HEK293T (cell line): Measurements from ENCODE around the gene ADAMTS8.

Source experiments
- CTCF ChIA-PET: fragments of 350-600 bp; formaldehyde crosslinking; extraction: SDS; loops from one replicate; lab custom pipeline; 2021; ENCODE audit warnings: antibody characterized with exemption, inconsistent platforms; lab: Yijun Ruan, JAX
- POLR2A ChIA-PET: fragments of 350-600 bp; formaldehyde crosslinking; extraction: SDS; loops from one replicate; lab custom pipeline; 2020; ENCODE audit warnings: antibody characterized with exemption, inconsistent platforms; lab: Yijun Ruan, JAX
- DNase-seq: peaks from one replicate; pipeline ENCODE4 v3.0.0; 2012; ENCODE audit warnings: mixed read lengths; ENCODE audit errors: extremely low spot score
- ARNT ChIP-seq: fragments of 450-650 bp; IDR thresholded peaks from 2 replicates; pipeline ENCODE4 v1.6.1; 2017; ENCODE audit warnings: mild to moderate bottlenecking
- BHLHE40 ChIP-seq: fragments of 450-650 bp; IDR thresholded peaks from 2 replicates; pipeline ENCODE4 v1.6.1; 2016; ENCODE audit warnings: mild to moderate bottlenecking, moderate library complexity, borderline replicate concordance
- CTBP1 ChIP-seq: fragments of 450-650 bp; IDR thresholded peaks from 2 replicates; pipeline ENCODE4 v1.6.1; 2016; ENCODE audit warnings: borderline replicate concordance
- ELF4 ChIP-seq: fragments of 450-650 bp; IDR thresholded peaks from 2 replicates; pipeline ENCODE4 v1.6.1; 2017; ENCODE audit warnings: antibody characterized with exemption
- FOXA1 ChIP-seq: fragments of 450-650 bp; IDR thresholded peaks from 2 replicates; pipeline ENCODE4 v1.6.1; 2016; ENCODE audit warnings: mild to moderate bottlenecking
- FOXK2 ChIP-seq: fragments of 450-650 bp; IDR thresholded peaks from 2 replicates; pipeline ENCODE4 v1.6.1; 2016; ENCODE audit warnings: mild to moderate bottlenecking
- FOXM1 ChIP-seq: fragments of 450-650 bp; IDR thresholded peaks from 2 replicates; pipeline ENCODE4 v1.6.1; 2017; ENCODE audit warnings: mild to moderate bottlenecking, borderline replicate concordance
- HDGF ChIP-seq: fragments of 450-650 bp; IDR thresholded peaks from 2 replicates; pipeline ENCODE4 v1.6.1; 2017; ENCODE audit warnings: antibody characterized with exemption, borderline replicate concordance
- L3MBTL2 ChIP-seq: fragments of 450-650 bp; conservative IDR thresholded peaks from 2 replicates; pipeline ENCODE4 v1.6.1; 2016; ENCODE audit warnings: mild to moderate bottlenecking
- LEF1 ChIP-seq: fragments of 450-650 bp; IDR thresholded peaks from 2 replicates; pipeline ENCODE4 v1.6.1; 2017; ENCODE audit warnings: mild to moderate bottlenecking, borderline replicate concordance
- NFRKB ChIP-seq: fragments of 450-650 bp; IDR thresholded peaks from 2 replicates; pipeline ENCODE4 v1.6.1; 2016; ENCODE audit warnings: mild to moderate bottlenecking, moderate library complexity
- SP1 ChIP-seq: fragments of 450-650 bp; IDR thresholded peaks from 2 replicates; pipeline ENCODE4 v1.6.1; 2017
- SUZ12 ChIP-seq: fragments of 450-650 bp; IDR thresholded peaks from 2 replicates; pipeline ENCODE4 v1.6.1; 2016; ENCODE audit warnings: mild to moderate bottlenecking
- TARDBP ChIP-seq: fragments of 450-650 bp; IDR thresholded peaks from 2 replicates; pipeline ENCODE4 v1.6.1; 2016
- ZNF384 ChIP-seq: fragments of 450-650 bp; IDR thresholded peaks from 2 replicates; pipeline ENCODE4 v1.6.1; 2016
- TF ChIP-seq, protein P1 (sequence below): fragments of 450-650 bp; IDR thresholded peaks from 2 replicates; pipeline ENCODE4 v1.6.1; 2016

The ADAMTS8 gene

DNA sequence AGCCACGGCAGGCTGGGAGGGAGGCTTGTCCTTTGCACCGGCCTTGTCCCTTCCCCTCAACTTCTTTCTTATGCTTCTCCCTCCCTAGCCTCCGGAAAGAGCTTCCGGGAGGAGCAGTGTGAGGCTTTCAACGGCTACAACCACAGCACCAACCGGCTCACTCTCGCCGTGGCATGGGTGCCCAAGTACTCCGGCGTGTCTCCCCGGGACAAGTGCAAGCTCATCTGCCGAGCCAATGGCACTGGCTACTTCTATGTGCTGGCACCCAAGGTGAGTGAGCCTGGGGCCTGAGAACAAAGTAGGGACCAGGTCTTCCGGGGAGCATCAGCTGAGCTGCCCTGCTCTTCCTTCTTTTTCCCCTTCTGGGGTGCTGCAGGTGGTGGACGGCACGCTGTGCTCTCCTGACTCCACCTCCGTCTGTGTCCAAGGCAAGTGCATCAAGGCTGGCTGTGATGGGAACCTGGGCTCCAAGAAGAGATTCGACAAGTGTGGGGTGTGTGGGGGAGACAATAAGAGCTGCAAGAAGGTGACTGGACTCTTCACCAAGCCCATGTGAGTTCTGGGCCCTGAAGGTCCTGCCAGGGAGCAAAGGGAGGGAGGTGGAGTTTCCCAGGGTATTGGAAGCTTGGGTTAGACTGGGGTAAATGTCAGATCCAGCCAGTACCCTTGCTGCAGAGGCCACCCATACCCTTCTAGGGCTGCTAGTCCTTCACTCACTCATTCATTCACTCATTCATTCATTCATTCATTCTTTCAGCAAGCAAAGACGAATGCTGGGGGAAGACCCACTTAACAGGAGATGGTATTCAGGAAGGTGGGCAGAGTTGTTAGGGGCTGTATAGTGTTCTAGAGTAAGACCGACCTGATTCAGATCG, 42.7 kb upstream of the ADAMTS8 start:
- TF ChIP-seq HDGF (no peak), FOXA1 (no peak), ARNT (no peak), ZNF384 (no peak)
- CTCF ChIA-PET: no interaction called here
- POLR2A ChIA-PET: no interaction called here
- DNase-seq: no peak

DNA sequence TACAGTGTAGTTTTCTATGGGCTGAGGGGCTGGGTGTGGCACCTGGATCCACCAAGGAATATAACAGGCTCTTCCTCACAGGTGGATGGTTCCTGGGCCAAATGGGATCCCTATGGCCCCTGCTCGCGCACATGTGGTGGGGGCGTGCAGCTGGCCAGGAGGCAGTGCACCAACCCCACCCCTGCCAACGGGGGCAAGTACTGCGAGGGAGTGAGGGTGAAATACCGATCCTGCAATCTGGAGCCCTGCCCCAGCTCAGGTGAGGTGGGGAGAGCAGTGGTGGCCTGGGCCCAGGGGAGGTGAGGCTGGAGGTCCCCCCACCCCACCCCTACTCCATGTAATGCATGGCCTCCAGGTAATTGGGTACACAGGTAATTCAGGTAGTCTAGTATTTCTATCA, 40.8 kb upstream of the ADAMTS8 start:
- no peak for DNase-seq
- ChIA-PET CTCF (interaction anchor here (0.6 kb wide), 1 partner anchor 37 kb away, joined by 3 read pairs; no protein-coding TSS in a partner anchor), POLR2A (no interaction called here)
- TF ChIP-seq, protein P1, sequence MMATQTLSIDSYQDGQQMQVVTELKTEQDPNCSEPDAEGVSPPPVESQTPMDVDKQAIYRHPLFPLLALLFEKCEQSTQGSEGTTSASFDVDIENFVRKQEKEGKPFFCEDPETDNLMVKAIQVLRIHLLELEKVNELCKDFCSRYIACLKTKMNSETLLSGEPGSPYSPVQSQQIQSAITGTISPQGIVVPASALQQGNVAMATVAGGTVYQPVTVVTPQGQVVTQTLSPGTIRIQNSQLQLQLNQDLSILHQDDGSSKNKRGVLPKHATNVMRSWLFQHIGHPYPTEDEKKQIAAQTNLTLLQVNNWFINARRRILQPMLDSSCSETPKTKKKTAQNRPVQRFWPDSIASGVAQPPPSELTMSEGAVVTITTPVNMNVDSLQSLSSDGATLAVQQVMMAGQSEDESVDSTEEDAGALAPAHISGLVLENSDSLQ: no peak
- TF ChIP-seq TARDBP (no peak), ZNF384 (no peak), SUZ12 (no peak), FOXK2 (no peak), FOXA1 (no peak), LEF1 (no peak), HDGF (no peak), FOXM1 (no peak), CTBP1 (no peak), SP1 (no peak), ARNT (no peak), NFRKB (no peak), ELF4 (no peak), L3MBTL2 (no peak), BHLHE40 (no peak)

DNA sequence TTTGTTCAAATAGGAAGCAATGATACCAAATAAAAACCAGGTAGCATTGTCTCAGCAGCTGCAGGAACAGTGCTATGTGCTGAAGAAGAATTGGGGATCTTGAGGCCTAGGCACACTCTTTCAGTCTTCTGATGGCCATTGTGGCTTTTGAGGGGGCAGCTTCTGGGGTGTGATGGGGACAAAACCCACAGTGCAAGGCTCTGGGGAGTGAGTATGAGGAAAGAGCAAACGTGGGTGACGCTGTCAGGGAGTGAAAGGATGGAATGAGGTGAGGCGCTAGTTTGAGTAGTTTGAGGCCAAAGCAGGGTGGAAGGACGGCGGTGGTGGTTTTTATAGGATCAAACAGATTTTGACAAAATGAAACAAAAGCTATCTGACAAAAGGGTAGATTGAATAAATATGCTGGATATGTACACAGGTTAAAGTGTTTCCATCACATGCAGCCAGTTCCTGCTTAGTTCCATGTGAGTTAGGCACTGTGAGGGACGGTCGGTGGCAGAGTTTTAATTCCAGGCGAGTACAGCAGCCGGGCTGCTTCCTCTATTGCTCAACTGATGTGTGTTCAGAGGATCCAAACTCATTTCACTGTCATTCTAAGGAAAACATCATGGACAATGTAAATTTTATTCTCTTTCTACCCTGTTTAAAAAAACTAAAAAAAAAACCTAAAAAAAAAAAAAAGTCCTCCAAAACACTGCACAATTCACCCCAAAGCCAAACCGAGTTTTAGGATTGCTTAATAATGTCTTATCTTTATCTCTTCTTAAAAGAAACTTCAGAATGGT, 38.9 kb upstream of the ADAMTS8 start:
- no peak for DNase-seq
- ChIA-PET POLR2A (no interaction called here), CTCF (no interaction called here)
- TF ChIP-seq BHLHE40: no peak
- TF ChIP-seq ELF4: no peak
- TF ChIP-seq LEF1: no peak
- no peak for TF ChIP-seq TARDBP
- TF ChIP-seq SP1: no peak
- no peak for TF ChIP-seq SUZ12
- TF ChIP-seq L3MBTL2: no peak

DNA sequence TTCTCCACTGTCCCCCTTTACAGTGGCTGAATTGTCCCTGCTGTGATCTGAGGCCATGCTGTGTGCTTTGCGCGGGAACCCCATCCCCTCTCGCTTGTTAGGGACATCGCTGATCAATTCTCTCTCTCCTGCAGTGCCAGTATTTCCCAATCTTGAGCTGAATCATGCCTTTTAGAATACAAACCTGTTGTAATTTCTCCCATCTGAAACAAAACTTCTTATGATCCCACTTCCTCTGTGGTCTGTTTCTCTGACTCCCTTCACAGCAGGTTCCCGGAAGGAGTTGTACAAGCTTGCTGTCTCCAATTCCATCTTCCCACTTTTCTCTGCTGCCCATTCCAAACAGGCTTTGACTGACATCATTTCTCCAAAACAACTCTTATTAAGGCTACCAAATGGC, 36.9 kb upstream of the ADAMTS8 start:
- TF ChIP-seq ELF4 (no peak), CTBP1 (no peak), BHLHE40 (no peak), ARNT (no peak), LEF1 (no peak), NFRKB (no peak), ZNF384 (no peak), TARDBP (no peak), FOXA1 (no peak), L3MBTL2 (no peak), FOXK2 (no peak)
- TF ChIP-seq, protein P1: no peak
- ChIA-PET CTCF (no interaction called here), POLR2A (no interaction called here)
- DNase-seq: no peak

DNA sequence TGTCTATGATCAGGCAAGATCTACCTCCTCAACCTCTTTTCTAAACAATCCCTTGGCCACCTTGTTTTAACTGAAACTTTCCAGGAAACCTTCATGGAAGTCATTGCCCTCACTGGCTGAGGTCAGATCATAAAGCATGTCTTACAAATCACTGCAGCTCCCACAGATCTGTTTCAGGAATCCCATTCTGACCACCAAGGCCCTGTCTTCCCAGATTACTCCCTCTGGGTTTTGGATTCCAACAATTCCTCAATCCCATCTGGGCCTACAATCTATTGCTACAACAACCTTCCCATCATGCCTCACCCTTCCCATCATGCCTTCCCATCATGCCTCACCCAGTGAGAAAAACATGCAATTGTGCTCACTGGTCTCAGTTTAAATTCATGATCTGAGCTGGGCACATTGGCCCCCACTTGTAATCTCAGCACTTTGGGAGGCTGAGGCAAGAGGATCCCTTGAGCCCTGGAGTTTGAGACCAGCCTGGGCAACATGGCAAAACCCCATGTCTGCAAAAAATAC, 35.9 kb upstream of the ADAMTS8 start:
- TF ChIP-seq FOXK2 (no peak), NFRKB (no peak), BHLHE40 (no peak), LEF1 (no peak), L3MBTL2 (no peak), TARDBP (no peak), ARNT (no peak), ZNF384 (no peak), SUZ12 (no peak), FOXM1 (no peak), CTBP1 (no peak), HDGF (no peak), SP1 (no peak), FOXA1 (no peak), ELF4 (no peak)
- TF ChIP-seq, protein P1: no peak
- CTCF ChIA-PET: no interaction called here
- no peak for DNase-seq
- POLR2A ChIA-PET: no interaction called here

DNA sequence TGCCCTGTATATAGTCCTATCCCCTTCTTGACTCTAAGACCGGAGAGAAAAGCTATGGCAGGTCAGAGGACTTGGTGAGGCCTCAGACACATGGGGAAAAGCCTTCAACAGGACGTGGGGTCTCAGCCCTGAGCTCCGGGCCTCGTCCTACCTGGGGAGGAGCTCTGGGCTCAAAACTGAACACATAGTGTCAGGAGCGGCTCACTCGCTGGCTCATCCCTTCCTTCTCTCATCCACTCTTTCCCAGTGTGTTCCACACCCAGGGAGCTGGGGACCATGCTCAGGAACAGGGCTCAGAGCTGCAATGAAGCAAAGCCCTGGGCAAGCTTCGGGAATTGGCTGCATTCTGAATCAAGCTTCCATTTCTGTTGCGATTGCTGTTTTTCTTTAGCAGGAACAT, 34.5 kb upstream of the ADAMTS8 start:
- no peak for TF ChIP-seq CTBP1
- no peak for TF ChIP-seq SP1
- TF ChIP-seq ELF4: no peak
- no peak for TF ChIP-seq FOXM1
- no peak for TF ChIP-seq LEF1
- TF ChIP-seq BHLHE40: no peak
- no peak for TF ChIP-seq ARNT
- no peak for TF ChIP-seq ZNF384
- no peak for TF ChIP-seq FOXA1
- ChIA-PET POLR2A (no interaction called here), CTCF (no interaction called here)
- no peak for DNase-seq
